Raji (cell line): ENCODE results near the gene DENND4A.

Experiments
- POLR2A ChIP-seq: IDR thresholded peaks from 2 replicates; pipeline ENCODE4 v1.6.1; 2011; ENCODE audit warnings: low read depth, low read length, control low read depth; ENCODE audit not compliant: insufficient read depth

DENND4A gene

GRCh38 chr15:65824941-65825544 lies 33.0 kb upstream of the DENND4A start:
- TF ChIP-seq POLR2A = no peak

GRCh38 chr15:65824031-65824743 lies 32.1 kb upstream of the DENND4A start:
- no peak for TF ChIP-seq POLR2A

GRCh38 chr15:65822316-65822715 lies 30.2 kb upstream of the DENND4A start:
- no peak for TF ChIP-seq POLR2A

GRCh38 chr15:65821070-65821469 lies 29.0 kb upstream of the DENND4A start:
- no peak for TF ChIP-seq POLR2A

- TF ChIP-seq POLR2A = no peak
These were observed 27.5 kb upstream of the DENND4A start for GRCh38 chr15:65819563-65819960.

- no peak for TF ChIP-seq POLR2A
These were observed 27.0 kb upstream of the DENND4A start for GRCh38 chr15:65818927-65819562.

- TF ChIP-seq POLR2A = no peak
These were observed 24.3 kb upstream of the DENND4A start for GRCh38 chr15:65816441-65816840.

- TF ChIP-seq POLR2A = no peak
These were observed 20.8 kb upstream of the DENND4A start for GRCh38 chr15:65812916-65813315.

GRCh38 chr15:65812467-65812866 lies 20.4 kb upstream of the DENND4A start:
- no peak for TF ChIP-seq POLR2A

GRCh38 chr15:65811835-65812234 lies 19.7 kb upstream of the DENND4A start:
- TF ChIP-seq POLR2A = no peak

- TF ChIP-seq POLR2A = no peak
These were observed 14.3 kb upstream of the DENND4A start for GRCh38 chr15:65806397-65806796.

- no peak for TF ChIP-seq POLR2A
These were observed 13.1 kb upstream of the DENND4A start for GRCh38 chr15:65805019-65805745.

GRCh38 chr15:65804252-65804931 lies 12.3 kb upstream of the DENND4A start:
- TF ChIP-seq POLR2A = no peak

GRCh38 chr15:65801229-65801805 lies 9.2 kb upstream of the DENND4A start:
- TF ChIP-seq POLR2A = no peak

GRCh38 chr15:65796610-65797078 lies 4.6 kb upstream of the DENND4A start:
- no peak for TF ChIP-seq POLR2A
